Caco-2 (cell line): ENCODE results near the gene CACNA2D1. TPM values are rescaled to one million over a fixed set of nuclear protein-coding genes. Genes with fewer than 3 reads are reported as not detected.

Experiments
- BruUV-seq: library from RNA; stranded (reverse); fragments of 400-500 nt; replicated peaks from 2 replicates; lab custom pipeline; 2021; lab: Mats Ljungman, UMichigan
- CTCF ChIA-PET: fragments of 300-600 bp; sonication (Branson Sonifier 250); formaldehyde crosslinking; loops from one replicate; lab custom pipeline; 2022; ENCODE audit warnings: antibody characterized with exemption; lab: Charles Lee
- POLR2A ChIA-PET: fragments of 300-600 bp; sonication (Branson Sonifier 250); formaldehyde crosslinking; loops from one replicate; lab custom pipeline; 2022; ENCODE audit warnings: antibody characterized with exemption; lab: Charles Lee
- DNase-seq, 2 experiments: peaks; one replicate each; pipeline versions ENCODE4 v3.0.0 to v3.0.0-alpha.2; 2020 to 2022
- H3K27me3 ChIP-seq: replicated peaks from 2 replicates; pipeline ENCODE4 v1.6.0; 2011; ENCODE audit warnings: low read length; ENCODE audit not compliant: control insufficient read depth, insufficient read depth
- H3K36me3 ChIP-seq: 2 replicates; pipeline ENCODE4 v1.5.1; 2011; ENCODE audit warnings: low read length; ENCODE audit not compliant: control insufficient read depth, insufficient read depth
- H3K4me1 ChIP-seq: fragments of 250-450 bp; sonication (Bioruptor Pico); 2 replicates; pipeline ENCODE4 v1.5.1; 2020; ENCODE audit warnings: mild to moderate bottlenecking
- H3K4me3 ChIP-seq: 2 replicates; pipeline ENCODE4 v1.5.1; 2011; ENCODE audit warnings: low read depth, mild to moderate bottlenecking, control low read depth, low read length
- H3K9me3 ChIP-seq: fragments of 250-450 bp; sonication (Bioruptor Pico); 2 replicates; pipeline ENCODE4 v1.5.1; 2020; ENCODE audit warnings: mild to moderate bottlenecking, moderate library complexity
- H3K27ac Mint-ChIP-seq: one replicate; pipeline ENCODE4 v1.8.0; 2022; ENCODE audit warnings: mixed read lengths; ENCODE audit not compliant: unreplicated experiment
- H3K27me3 Mint-ChIP-seq: one replicate; pipeline ENCODE4 v1.8.0; 2022; ENCODE audit warnings: mixed read lengths; ENCODE audit not compliant: insufficient read depth, unreplicated experiment
- H3K36me3 Mint-ChIP-seq: one replicate; pipeline ENCODE4 v1.8.0; 2022; ENCODE audit warnings: mild to moderate bottlenecking, mixed read lengths; ENCODE audit not compliant: insufficient read depth, unreplicated experiment
- H3K4me1 Mint-ChIP-seq: one replicate; pipeline ENCODE4 v1.8.0; 2022; ENCODE audit warnings: low read depth, mixed read lengths; ENCODE audit not compliant: unreplicated experiment
- H3K4me3 Mint-ChIP-seq: one replicate; pipeline ENCODE4 v1.8.0; 2022; ENCODE audit warnings: mild to moderate bottlenecking, moderate library complexity, mixed read lengths; ENCODE audit not compliant: unreplicated experiment
- H3K9me3 Mint-ChIP-seq: one replicate; pipeline ENCODE4 v1.8.0; 2022; ENCODE audit warnings: mixed read lengths; ENCODE audit not compliant: unreplicated experiment
- CTCF ChIP-seq, 2 experiments: fragments of 200-600 bp in 1 of 2; IDR thresholded peaks; 1 replicate in 1 of 2; 2 replicates in 1 of 2; pipeline versions ENCODE4 v1.5.1 to v1.8.0; 2011 to 2022; ENCODE audit warnings: antibody characterized with exemption in 1 of 2, control low read depth in 1 of 2, inconsistent platforms in 1 of 2, low read depth in 1 of 2, low read length in 1 of 2, mild to moderate bottlenecking in 1 of 2, moderate library complexity in 1 of 2; ENCODE audit not compliant: insufficient read depth in 1 of 2, severe bottlenecking in 1 of 2, unreplicated experiment in 1 of 2
- intact Hi-C: fragments of 100-400 bp; cut with micrococcal nuclease; formaldehyde crosslinking; loops from one replicate; pipeline ENCODE4 v1.10.0; 2022; ENCODE audit not compliant: unreplicated experiment
- total RNA-seq: library from RNA; stranded (reverse); gene quantifications from 2 replicates; pipeline ENCODE4 v1.2.3, GENCODE V29; 2022

The CACNA2D1 gene
- total RNA-seq, 1 experiment from 2014 or later = not detected

- H3K27me3 Mint-ChIP-seq = no peaks in the 10 kb centered on the region
- no TSS peak for BruUV-seq
- no peaks in the 10 kb centered on the region for H3K9me3 Mint-ChIP-seq
- no peak for TF ChIP-seq CTCF (IDR thresholded peaks at IDR 0.05; ENCODE audit: insufficient read depth in 1 of 2, low read depth in 1 of 2, low read length in 1 of 2, severe bottlenecking in 1 of 2, unreplicated experiment in 1 of 2)
- H3K27ac Mint-ChIP-seq = no peak overlapping the region
- no peak overlapping the region for H3K4me3 ChIP-seq
- CTCF ChIA-PET = no interaction called here
- H3K27me3 ChIP-seq = no peaks in the 10 kb centered on the region
- no peaks in the 10 kb centered on the region for H3K36me3 Mint-ChIP-seq
- intact Hi-C loops = no loop called here
- POLR2A ChIA-PET = no interaction called here
- no peaks in the 10 kb centered on the region for H3K36me3 ChIP-seq
- no peaks in the 10 kb centered on the region for H3K4me1 Mint-ChIP-seq
- H3K4me3 Mint-ChIP-seq = no peak overlapping the region
- no peaks in the 10 kb centered on the region for H3K4me1 ChIP-seq
- no peak for DNase-seq
- H3K9me3 ChIP-seq = no peaks in the 10 kb centered on the region
These were observed 217.4 kb downstream of the CACNA2D1 start for GRCh38 chr7:82226191-82226590.

- POLR2A ChIA-PET = no interaction called here
- Mint-ChIP-seq H3K27me3 (no peaks in the 10 kb centered on the region), H3K9me3 (no peaks in the 10 kb centered on the region), H3K4me3 (no peak overlapping the region), H3K36me3 (no peaks in the 10 kb centered on the region), H3K4me1 (no peaks in the 10 kb centered on the region), H3K27ac (no peak overlapping the region)
- TF ChIP-seq CTCF (IDR thresholded peaks at IDR 0.05; ENCODE audit: insufficient read depth in 1 of 2, low read depth in 1 of 2, low read length in 1 of 2, severe bottlenecking in 1 of 2, unreplicated experiment in 1 of 2) = no peak
- no peaks in the 10 kb centered on the region for H3K36me3 ChIP-seq
- no peak overlapping the region for H3K4me3 ChIP-seq
- no peaks in the 10 kb centered on the region for H3K4me1 ChIP-seq
- intact Hi-C loops = no loop called here
- no TSS peak for BruUV-seq
- no peaks in the 10 kb centered on the region for H3K27me3 ChIP-seq
- no peak for DNase-seq
- CTCF ChIA-PET = no interaction called here
- H3K9me3 ChIP-seq = no peaks in the 10 kb centered on the region
These were observed 219.0 kb downstream of the CACNA2D1 start for GRCh38 chr7:82224529-82224928.

GRCh38 chr7:82223580-82223979 is 220.0 kb downstream of the CACNA2D1 start:
- Mint-ChIP-seq H3K9me3 (no peaks in the 10 kb centered on the region), H3K27ac (no peak overlapping the region), H3K27me3 (no peaks in the 10 kb centered on the region), H3K4me3 (no peak overlapping the region), H3K36me3 (no peaks in the 10 kb centered on the region), H3K4me1 (no peaks in the 10 kb centered on the region)
- H3K27me3 ChIP-seq = no peaks in the 10 kb centered on the region
- intact Hi-C loops = no loop called here
- no peak for DNase-seq
- ChIA-PET CTCF (no interaction called here), POLR2A (no interaction called here)
- no peaks in the 10 kb centered on the region for H3K4me1 ChIP-seq
- H3K36me3 ChIP-seq = no peaks in the 10 kb centered on the region
- H3K4me3 ChIP-seq = no peak overlapping the region
- no peak for TF ChIP-seq CTCF (IDR thresholded peaks at IDR 0.05; ENCODE audit: insufficient read depth in 1 of 2, low read depth in 1 of 2, low read length in 1 of 2, severe bottlenecking in 1 of 2, unreplicated experiment in 1 of 2)
- BruUV-seq = no TSS peak
- H3K9me3 ChIP-seq = no peaks in the 10 kb centered on the region
